ENCODE data around the gene SLC40A1.

- TF ChIP-seq, protein P1, sequence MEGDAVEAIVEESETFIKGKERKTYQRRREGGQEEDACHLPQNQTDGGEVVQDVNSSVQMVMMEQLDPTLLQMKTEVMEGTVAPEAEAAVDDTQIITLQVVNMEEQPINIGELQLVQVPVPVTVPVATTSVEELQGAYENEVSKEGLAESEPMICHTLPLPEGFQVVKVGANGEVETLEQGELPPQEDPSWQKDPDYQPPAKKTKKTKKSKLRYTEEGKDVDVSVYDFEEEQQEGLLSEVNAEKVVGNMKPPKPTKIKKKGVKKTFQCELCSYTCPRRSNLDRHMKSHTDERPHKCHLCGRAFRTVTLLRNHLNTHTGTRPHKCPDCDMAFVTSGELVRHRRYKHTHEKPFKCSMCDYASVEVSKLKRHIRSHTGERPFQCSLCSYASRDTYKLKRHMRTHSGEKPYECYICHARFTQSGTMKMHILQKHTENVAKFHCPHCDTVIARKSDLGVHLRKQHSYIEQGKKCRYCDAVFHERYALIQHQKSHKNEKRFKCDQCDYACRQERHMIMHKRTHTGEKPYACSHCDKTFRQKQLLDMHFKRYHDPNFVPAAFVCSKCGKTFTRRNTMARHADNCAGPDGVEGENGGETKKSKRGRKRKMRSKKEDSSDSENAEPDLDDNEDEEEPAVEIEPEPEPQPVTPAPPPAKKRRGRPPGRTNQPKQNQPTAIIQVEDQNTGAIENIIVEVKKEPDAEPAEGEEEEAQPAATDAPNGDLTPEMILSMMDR (IDR thresholded peaks at IDR 0.05), result no peak
- no peak for TF ChIP-seq EP300 (IDR thresholded peaks at IDR 0.05)
These were observed 47.2 kb upstream of the SLC40A1 start for GRCh38 chr2:189627789-189628188.

All from sigmoid colon (tissue), 4 donors.